Measurements from ENCODE around the gene INPP5B.
"Not testable (repeated sequence)": the region's sequence is repeated elsewhere in the genome, so short reads cannot be mapped to it uniquely, and the experiment has no call there.

INPP5B gene

GRCh38 chr1:37948841-37949240, 2.0 kb upstream of the INPP5B start:
- FAIRE-seq = no peak
- DNase-seq (ENCODE audit: extremely low spot score, insufficient read length, low read depth) = no peak

GRCh38 chr1:37948166-37948565, 1.3 kb upstream of the INPP5B start:
- DNase-seq (ENCODE audit: extremely low spot score, insufficient read length, low read depth) (no peak), FAIRE-seq (no peak)

GRCh38 chr1:37947364-37947763, 511 bp upstream of the INPP5B start:
- DNase-seq (ENCODE audit: extremely low spot score, insufficient read length, low read depth) = peak; percentile 36
- no peak for FAIRE-seq

GRCh38 chr1:37945743-37946702, 830 bp downstream of the INPP5B start:
- FAIRE-seq = no peak
- DNase-seq (ENCODE audit: extremely low spot score, insufficient read length, low read depth) = no peak

- FAIRE-seq = no peak
These were observed 1.6 kb downstream of the INPP5B start for GRCh38 chr1:37945251-37945650.

GRCh38 chr1:37944816-37945215, 2.0 kb downstream of the INPP5B start:
- DNase-seq (ENCODE audit: extremely low spot score, insufficient read length, low read depth) = no peak

More at GRCh38 chr1:37945251-37945650, 1.6 kb downstream of the INPP5B start:
- DNase-seq (ENCODE audit: extremely low spot score, insufficient read length, low read depth) = no peak

GRCh38 chr1:37944086-37944763, 2.6 kb downstream of the INPP5B start:
- FAIRE-seq = no peak
- no peak for DNase-seq (ENCODE audit: extremely low spot score, insufficient read length, low read depth)

More at GRCh38 chr1:37944816-37945215, 2.0 kb downstream of the INPP5B start:
- FAIRE-seq = no peak

GRCh38 chr1:37940299-37940947, 6.4 kb downstream of the INPP5B start:
- no peak for DNase-seq (ENCODE audit: extremely low spot score, insufficient read length, low read depth)
- no peak for FAIRE-seq

GRCh38 chr1:37936760-37937159, 10.1 kb downstream of the INPP5B start:
- not testable (repeated sequence) for DNase-seq (ENCODE audit: extremely low spot score, insufficient read length, low read depth); FAIRE-seq

GRCh38 chr1:37932759-37933158, 14.1 kb downstream of the INPP5B start:
- DNase-seq (ENCODE audit: extremely low spot score, insufficient read length, low read depth) (no peak), FAIRE-seq (no peak)

GRCh38 chr1:37931361-37932158, 15.3 kb downstream of the INPP5B start:
- FAIRE-seq = peak; percentile 92
- peak; percentile 73 for DNase-seq (ENCODE audit: extremely low spot score, insufficient read length, low read depth)

- DNase-seq (ENCODE audit: extremely low spot score, insufficient read length, low read depth) (no peak), FAIRE-seq (no peak)
These were observed 15.8 kb downstream of the INPP5B start for GRCh38 chr1:37931102-37931360.

GRCh38 chr1:37930246-37931101, 16.4 kb downstream of the INPP5B start:
- DNase-seq (ENCODE audit: extremely low spot score, insufficient read length, low read depth) = no peak
- peak; percentile 67 for FAIRE-seq

GRCh38 chr1:37926038-37926924, 20.6 kb downstream of the INPP5B start:
- DNase-seq (ENCODE audit: extremely low spot score, insufficient read length, low read depth) = no peak
- FAIRE-seq = peak; percentile 82

GRCh38 chr1:37925316-37925715, 21.5 kb downstream of the INPP5B start:
- FAIRE-seq = no peak
- no peak for DNase-seq (ENCODE audit: extremely low spot score, insufficient read length, low read depth)

- peak; percentile 36 for FAIRE-seq
- DNase-seq (ENCODE audit: extremely low spot score, insufficient read length, low read depth) = no peak
These were observed 23.3 kb downstream of the INPP5B start for GRCh38 chr1:37923551-37923889.

- DNase-seq (ENCODE audit: extremely low spot score, insufficient read length, low read depth) = peak; percentile 43
- FAIRE-seq = peak; percentile 97
These were observed 23.9 kb downstream of the INPP5B start for GRCh38 chr1:37922767-37923550.

GRCh38 chr1:37919277-37919676, 27.6 kb downstream of the INPP5B start:
- no peak for DNase-seq (ENCODE audit: extremely low spot score, insufficient read length, low read depth)

More at GRCh38 chr1:37919277-37919676, 27.6 kb downstream of the INPP5B start:
- no peak for FAIRE-seq

Measured in GM18507 (cell line).